GM19395 (cell line): ENCODE results near the gene PRKAR1A.
"Not testable (repeated sequence)": the region's sequence is repeated elsewhere in the genome, so short reads cannot be mapped to it uniquely, and the experiment has no call there.

ENCODE experiments used
- ATAC-seq: cut with Tn5 transposase; IDR thresholded peaks from one replicate; pipeline ENCODE4 v1.9.1; 2021; ENCODE audit warnings: mild to moderate bottlenecking, moderate library complexity; ENCODE audit not compliant: unreplicated experiment

The PRKAR1A gene

GRCh38 chr17:68512247-68512959, at the start of gene PRKAR1A:
TSS of gene PRKAR1A (plus strand) at chr17:68512430. CDS start at chr17:68515400, 2,970 bp downstream.
- ATAC-seq: peak; percentile 93

GRCh38 chr17:68463211-68464019, 48.8 kb upstream of the PRKAR1A start:
- no peak for ATAC-seq

- ATAC-seq: no peak
Measured at GRCh38 chr17:68468334-68468733, 43.9 kb upstream of the PRKAR1A start.

- ATAC-seq: no peak
Measured at GRCh38 chr17:68468788-68469187, 43.4 kb upstream of the PRKAR1A start.

- ATAC-seq: no peak
Measured at GRCh38 chr17:68470961-68471360, 41.3 kb upstream of the PRKAR1A start.

GRCh38 chr17:68480885-68481284, 31.3 kb upstream of the PRKAR1A start:
- ATAC-seq: no peak

GRCh38 chr17:68482576-68483041, 29.6 kb upstream of the PRKAR1A start:
- ATAC-seq: no peak

GRCh38 chr17:68484458-68484857, 27.8 kb upstream of the PRKAR1A start:
- ATAC-seq: no peak

- ATAC-seq: no peak
Measured at GRCh38 chr17:68489919-68490318, 22.3 kb upstream of the PRKAR1A start.

- ATAC-seq: no peak
Measured at GRCh38 chr17:68491381-68492231, 20.6 kb upstream of the PRKAR1A start.

GRCh38 chr17:68492394-68493054, 19.7 kb upstream of the PRKAR1A start:
- not testable (repeated sequence) for ATAC-seq

- no peak for ATAC-seq
Measured at GRCh38 chr17:68495081-68495480, 17.1 kb upstream of the PRKAR1A start.

- peak; percentile 96 for ATAC-seq
Measured at GRCh38 chr17:68497885-68498319, 14.3 kb upstream of the PRKAR1A start.

- ATAC-seq: peak; percentile 44
Measured at GRCh38 chr17:68498479-68499326, 13.5 kb upstream of the PRKAR1A start.

GRCh38 chr17:68499587-68499986, 12.6 kb upstream of the PRKAR1A start:
- ATAC-seq: no peak

GRCh38 chr17:68501074-68501473, 11.2 kb upstream of the PRKAR1A start:
- no peak for ATAC-seq

- ATAC-seq: no peak
Measured at GRCh38 chr17:68505951-68506350, 6.3 kb upstream of the PRKAR1A start.

GRCh38 chr17:68507576-68507975, 4.7 kb upstream of the PRKAR1A start:
- no peak for ATAC-seq
